ENCODE data around the gene PRPF38A. TPM values are rescaled to one million over a fixed set of nuclear protein-coding genes. Genes with fewer than 3 reads are reported as not detected.
"Not testable (repeated sequence)": the region's sequence is repeated elsewhere in the genome, so short reads cannot be mapped to it uniquely, and the experiment has no call there.

PRPF38A gene
- total RNA-seq, 1 donor from 2014 or later, result 17.7 TPM

GRCh38 chr1:52368383-52369172 is 35.8 kb upstream of the PRPF38A start:
- H3K27ac ChIP-seq, result peak overlapping the region; percentile 31
- TF ChIP-seq CTCF (IDR thresholded peaks at IDR 0.05), result no peak
- TF ChIP-seq POLR2AphosphoS5 (IDR thresholded peaks at IDR 0.05; ENCODE audit: insufficient read depth in 1 of 2, low read depth in 1 of 2), result peak in 1 of 2 donors; percentile 57
- no peak for TF ChIP-seq POLR2A (IDR thresholded peaks at IDR 0.05)
- H3K27me3 ChIP-seq, result no peaks in the 10 kb centered on the region
- intact Hi-C loops (cut with DNase I), result no loop called here
- H3K36me3 ChIP-seq, result no peaks in the 10 kb centered on the region
- peak overlapping the region; percentile 39 to 40 for H3K4me3 ChIP-seq
- no peak for DNase-seq (ENCODE audit: extremely low spot score in 2 of 2)
- peaks cover 29% of the 10 kb centered on the region for H3K4me1 ChIP-seq
- no peaks in the 10 kb centered on the region for H3K9me3 ChIP-seq

GRCh38 chr1:52369851-52370250 is 34.6 kb upstream of the PRPF38A start:
- H3K27me3 ChIP-seq; H3K27ac ChIP-seq; H3K9me3 ChIP-seq; intact Hi-C loops (cut with DNase I); H3K36me3 ChIP-seq; H3K4me3 ChIP-seq; DNase-seq (ENCODE audit: extremely low spot score in 2 of 2): not testable (repeated sequence)
- H3K4me1 ChIP-seq, result peaks cover 16% of the 10 kb centered on the region

- no peak overlapping the region for H3K27ac ChIP-seq
- TF ChIP-seq POLR2AphosphoS5 (IDR thresholded peaks at IDR 0.05; ENCODE audit: insufficient read depth in 1 of 2, low read depth in 1 of 2) (no peak), POLR2A (IDR thresholded peaks at IDR 0.05) (no peak), CTCF (IDR thresholded peaks at IDR 0.05) (no peak)
- no peak overlapping the region for H3K4me3 ChIP-seq
- no peak for DNase-seq (ENCODE audit: extremely low spot score in 2 of 2)
- H3K27me3 ChIP-seq, result no peaks in the 10 kb centered on the region
- H3K36me3 ChIP-seq, result no peaks in the 10 kb centered on the region
- no peaks in the 10 kb centered on the region for H3K4me1 ChIP-seq
- intact Hi-C loops (cut with DNase I), result no loop called here
- H3K9me3 ChIP-seq, result no peaks in the 10 kb centered on the region
These were observed 19.0 kb upstream of the PRPF38A start for GRCh38 chr1:52385376-52385775.

GRCh38 chr1:52386458-52386857 is 17.9 kb upstream of the PRPF38A start:
- Histone ChIP-seq H3K27ac (no peak overlapping the region), H3K4me3 (no peak overlapping the region), H3K4me1 (no peaks in the 10 kb centered on the region), H3K27me3 (no peaks in the 10 kb centered on the region), H3K36me3 (no peaks in the 10 kb centered on the region), H3K9me3 (no peaks in the 10 kb centered on the region)
- DNase-seq (ENCODE audit: extremely low spot score in 2 of 2), result no peak
- TF ChIP-seq CTCF (IDR thresholded peaks at IDR 0.05) (no peak), POLR2AphosphoS5 (IDR thresholded peaks at IDR 0.05; ENCODE audit: insufficient read depth in 1 of 2, low read depth in 1 of 2) (no peak), POLR2A (IDR thresholded peaks at IDR 0.05) (no peak)
- intact Hi-C loops (cut with DNase I), result no loop called here

GRCh38 chr1:52393174-52393573 is 11.2 kb upstream of the PRPF38A start:
- no peak overlapping the region for H3K4me3 ChIP-seq
- no peak for DNase-seq (ENCODE audit: extremely low spot score in 2 of 2)

More at GRCh38 chr1:52393174-52393573, 11.2 kb upstream of the PRPF38A start:
- TF ChIP-seq CTCF (IDR thresholded peaks at IDR 0.05) (no peak), POLR2AphosphoS5 (IDR thresholded peaks at IDR 0.05; ENCODE audit: insufficient read depth in 1 of 2, low read depth in 1 of 2) (no peak), POLR2A (IDR thresholded peaks at IDR 0.05) (no peak)
- intact Hi-C loops (cut with DNase I), result no loop called here
- Histone ChIP-seq H3K27ac (no peak overlapping the region), H3K9me3 (no peaks in the 10 kb centered on the region), H3K27me3 (no peaks in the 10 kb centered on the region), H3K36me3 (no peaks in the 10 kb centered on the region), H3K4me1 (no peaks in the 10 kb centered on the region)
